ENCODE measurements around the gene AGBL1.

Gene AGBL1

GRCh38 chr15:86857701-86858100, 778.0 kb downstream of the AGBL1 start:
- no peak for DNase-seq (ENCODE audit: low spot score)
- TF ChIP-seq CTCF (IDR thresholded peaks at IDR 0.05; ENCODE audit: extremely low read depth, missing control alignments), result no peak

GRCh38 chr15:86863226-86863915, 783.7 kb downstream of the AGBL1 start:
- no peak for DNase-seq (ENCODE audit: low spot score)

GRCh38 chr15:86865920-86866319, 786.2 kb downstream of the AGBL1 start:
- DNase-seq (ENCODE audit: low spot score), result no peak
- TF ChIP-seq CTCF (IDR thresholded peaks at IDR 0.05; ENCODE audit: extremely low read depth, missing control alignments), result no peak

More at GRCh38 chr15:86863226-86863915, 783.7 kb downstream of the AGBL1 start:
- no peak for TF ChIP-seq CTCF (IDR thresholded peaks at IDR 0.05; ENCODE audit: extremely low read depth, missing control alignments)

GRCh38 chr15:86870846-86871245, 791.2 kb downstream of the AGBL1 start:
- TF ChIP-seq CTCF (IDR thresholded peaks at IDR 0.05; ENCODE audit: extremely low read depth, missing control alignments), result no peak
- no peak for DNase-seq (ENCODE audit: low spot score)

- no peak for DNase-seq (ENCODE audit: low spot score)
- TF ChIP-seq CTCF (IDR thresholded peaks at IDR 0.05; ENCODE audit: extremely low read depth, missing control alignments), result no peak
These were observed 792.3 kb downstream of the AGBL1 start for GRCh38 chr15:86871964-86872363.

- no peak for TF ChIP-seq CTCF (IDR thresholded peaks at IDR 0.05; ENCODE audit: extremely low read depth, missing control alignments)
- no peak for DNase-seq (ENCODE audit: low spot score)
These were observed 793.1 kb downstream of the AGBL1 start for GRCh38 chr15:86872782-86873181.

GRCh38 chr15:86875067-86875466, 795.4 kb downstream of the AGBL1 start:
- DNase-seq (ENCODE audit: low spot score), result no peak
- no peak for TF ChIP-seq CTCF (IDR thresholded peaks at IDR 0.05; ENCODE audit: extremely low read depth, missing control alignments)

Data from GM20000 (cell line).